Naive thymus-derived CD4-positive, alpha-beta T cell (primary cell): ENCODE measurements around the gene UBE2G1. TPM values are rescaled to one million over a fixed set of nuclear protein-coding genes. Genes with fewer than 3 reads are reported as not detected.

Source experiments
- ATAC-seq: fragments of 150-1000 bp; cut with Tn5 transposase; 2 replicates; pipeline ENCODE4 v1.10.0; 2021; ENCODE audit warnings: mild to moderate bottlenecking, moderate library complexity
- CTCF ChIA-PET: fragments of 350-600 bp; sonication (Branson Sonifier 250); formaldehyde crosslinking; loops from one replicate; lab custom pipeline; 2021; ENCODE audit warnings: antibody characterized with exemption; lab: Charles Lee
- POLR2A ChIA-PET: fragments of 350-600 bp; sonication (Branson Sonifier 250); formaldehyde crosslinking; loops from one replicate; lab custom pipeline; 2021; ENCODE audit warnings: antibody characterized with exemption, inconsistent platforms; lab: Charles Lee
- DNase-seq, 9 donors: peaks; one replicate each; pipeline versions ENCODE4 v3.0.0 to v3.0.0-alpha.2; 2020 to 2022; ENCODE audit warnings: mixed read lengths in 1 of 9
- H3K27ac ChIP-seq: one replicate; pipeline ENCODE4 v1.7.0; 2013; ENCODE audit warnings: mild to moderate bottlenecking, low read depth, low read length, moderate library complexity
- H3K27me3 ChIP-seq, 2 donors: one replicate each; pipeline ENCODE4 v1.7.0; 2013; ENCODE audit warnings: low read length in 2 of 2, mild to moderate bottlenecking in 2 of 2, moderate library complexity in 2 of 2; ENCODE audit not compliant: control insufficient read depth in 2 of 2, insufficient read depth in 2 of 2
- H3K36me3 ChIP-seq, 3 experiments: 1 replicate in 2 of 3; 2 replicates in 1 of 3; pipeline ENCODE4 v1.7.0; 2013; ENCODE audit warnings: low read length in 3 of 3, mild to moderate bottlenecking in 3 of 3, moderate library complexity in 1 of 3; ENCODE audit not compliant: insufficient read depth in 3 of 3, control insufficient read depth in 2 of 3
- H3K4me1 ChIP-seq, 2 donors: one replicate each; pipeline ENCODE4 v1.7.0; 2013; ENCODE audit warnings: low read length in 2 of 2, mild to moderate bottlenecking in 2 of 2, moderate library complexity in 1 of 2; ENCODE audit not compliant: control insufficient read depth in 2 of 2, insufficient read depth in 2 of 2
- H3K4me3 ChIP-seq: 2 replicates; pipeline ENCODE4 v1.7.0; 2013; ENCODE audit warnings: mild to moderate bottlenecking, low read length
- H3K9me3 ChIP-seq, 3 experiments: 1 replicate in 2 of 3; 2 replicates in 1 of 3; pipeline ENCODE4 v1.7.0; 2013; ENCODE audit warnings: low read length in 3 of 3; ENCODE audit not compliant: control insufficient read depth in 2 of 3
- H3K27ac Mint-ChIP-seq, 9 donors: one replicate each; pipeline ENCODE4 v1.8.0; 2020 to 2022; ENCODE audit warnings: mixed read lengths in 9 of 9, mild to moderate bottlenecking in 8 of 9, moderate library complexity in 5 of 9, inconsistent platforms in 2 of 9
- H3K27me3 Mint-ChIP-seq, 5 donors: one replicate each; pipeline ENCODE4 v1.8.0; 2021 to 2022; ENCODE audit warnings: mixed read lengths in 5 of 5, mild to moderate bottlenecking in 1 of 5
- H3K36me3 Mint-ChIP-seq, 5 donors: one replicate each; pipeline ENCODE4 v1.8.0; 2020 to 2022; ENCODE audit warnings: mixed read lengths in 5 of 5, mild to moderate bottlenecking in 3 of 5, inconsistent platforms in 1 of 5
- H3K4me1 Mint-ChIP-seq, 7 donors: one replicate each; pipeline ENCODE4 v1.8.0; 2020 to 2022; ENCODE audit warnings: mixed read lengths in 7 of 7, mild to moderate bottlenecking in 3 of 7, inconsistent platforms in 1 of 7
- H3K4me3 Mint-ChIP-seq, 10 donors: one replicate each; pipeline ENCODE4 v1.8.0; 2020 to 2022; ENCODE audit warnings: mild to moderate bottlenecking in 10 of 10, mixed read lengths in 10 of 10, moderate library complexity in 6 of 10, inconsistent platforms in 2 of 10
- H3K9me3 Mint-ChIP-seq, 11 donors: one replicate each; pipeline ENCODE4 v1.8.0; 2020 to 2022; ENCODE audit warnings: mixed read lengths in 11 of 11, mild to moderate bottlenecking in 4 of 11, inconsistent platforms in 1 of 11, moderate library complexity in 1 of 11
- intact Hi-C, 2 donors: fragments of 100-400 bp; cut with micrococcal nuclease; formaldehyde crosslinking; loops; one replicate each; pipeline ENCODE4 v1.15.1; 2023
- polyA plus RNA-seq, 2 donors: library from polyadenylated mRNA; unstranded; fragments of 300-500 nt; fragmentation: Illumina TruSeq; gene quantifications; one replicate each; pipeline ENCODE4 v1.2.3, GENCODE V29; 2021
- total RNA-seq, 6 experiments: library from RNA in 5 of 6; stranded (reverse) in 5 of 6; gene quantifications; 1 replicate in 5 of 6; 2 replicates in 1 of 6; pipeline ENCODE4 v1.2.3 and lab custom pipeline; 2021 to 2026

The UBE2G1 gene
- total and polyA plus RNA-seq, 7 experiments from 2014 or later: 50.1 to 68.9 (median 56.6) TPM

GRCh38 chr17:4394208-4395110 lies 28.0 kb upstream of the UBE2G1 start:
- H3K36me3 ChIP-seq: no peaks in the 10 kb centered on the region
- ATAC-seq (no peak), DNase-seq (no peak)
- no peaks in the 10 kb centered on the region for H3K9me3 ChIP-seq
- intact Hi-C loops: no loop called here
- Mint-ChIP-seq H3K4me1 (peaks cover 0 to 26% (median 5%) of the 10 kb centered on the region in 7 donors), H3K4me3 (no peak overlapping the region), H3K36me3 (peaks cover 0 to 2% (median 0%) of the 10 kb centered on the region in 5 donors), H3K27ac (peak overlapping the region in 2 of 9 donors; percentile 13 to 30), H3K9me3 (no peaks in the 10 kb centered on the region), H3K27me3 (no peaks in the 10 kb centered on the region)
- H3K4me3 ChIP-seq: no peak overlapping the region
- no peaks in the 10 kb centered on the region for H3K27me3 ChIP-seq
- POLR2A ChIA-PET: no interaction called here
- H3K4me1 ChIP-seq: no peaks in the 10 kb centered on the region
- CTCF ChIA-PET: no interaction called here
- no peak overlapping the region for H3K27ac ChIP-seq

DNA sequence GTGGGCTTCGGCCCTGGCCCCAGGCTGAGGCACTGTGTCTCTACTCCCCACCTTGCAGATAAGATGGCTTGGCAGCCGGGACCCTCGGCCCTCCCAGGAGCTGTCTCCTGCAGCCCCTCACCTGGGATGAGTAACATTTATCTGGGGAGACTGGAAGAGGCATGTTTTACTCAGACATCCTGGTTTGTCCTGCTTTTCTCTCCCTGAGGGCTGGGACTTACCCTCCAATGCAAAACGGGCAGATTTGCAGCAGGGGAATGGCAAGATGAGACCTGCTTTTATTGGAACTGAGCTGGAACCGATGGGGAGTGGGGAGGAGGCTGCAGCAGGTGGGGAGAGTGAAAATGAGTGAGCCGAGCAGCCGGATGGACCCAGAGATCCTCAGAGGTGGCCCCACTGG lies 27.3 kb upstream of the UBE2G1 start:
- Mint-ChIP-seq H3K27me3 (no peaks in the 10 kb centered on the region), H3K9me3 (no peaks in the 10 kb centered on the region), H3K36me3 (peaks cover 0 to 2% (median 0%) of the 10 kb centered on the region in 5 donors), H3K4me1 (peaks cover 0 to 26% (median 5%) of the 10 kb centered on the region in 7 donors), H3K27ac (peak overlapping the region in 1 of 9 donors; percentile 44), H3K4me3 (no peak overlapping the region)
- Histone ChIP-seq H3K36me3 (no peaks in the 10 kb centered on the region), H3K4me1 (no peaks in the 10 kb centered on the region), H3K27ac (no peak overlapping the region), H3K9me3 (no peaks in the 10 kb centered on the region), H3K27me3 (no peaks in the 10 kb centered on the region), H3K4me3 (no peak overlapping the region)
- DNase-seq (no peak), ATAC-seq (no peak)
- POLR2A ChIA-PET: no interaction called here
- intact Hi-C loops: no loop called here
- CTCF ChIA-PET: no interaction called here

DNA sequence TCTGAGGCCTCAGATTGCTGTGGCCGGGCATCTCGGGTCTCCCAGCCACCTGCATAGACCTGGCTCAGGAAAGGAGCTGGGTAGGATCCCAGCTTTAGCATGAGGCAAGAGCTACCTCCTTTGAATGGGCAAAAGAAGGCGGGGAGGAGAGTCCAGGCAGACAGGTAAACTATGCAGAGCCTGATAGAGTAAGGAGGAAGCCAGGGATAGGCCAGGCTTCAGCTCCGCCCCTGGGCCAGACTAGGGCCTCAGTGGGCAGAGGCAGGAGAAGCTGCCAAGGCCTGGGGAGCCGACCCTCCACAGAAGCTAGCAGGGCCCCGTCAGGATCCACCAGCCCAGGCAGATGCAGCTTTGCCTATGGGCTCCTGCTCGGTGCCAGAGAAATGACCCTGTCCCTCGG lies 22.6 kb upstream of the UBE2G1 start:
- H3K27ac Mint-ChIP-seq: no peak overlapping the region
- no peaks in the 10 kb centered on the region for H3K36me3 Mint-ChIP-seq
- ATAC-seq (no peak), DNase-seq (no peak)
- no peak overlapping the region for H3K27ac ChIP-seq
- H3K9me3 ChIP-seq: no peaks in the 10 kb centered on the region
- ChIA-PET CTCF (no interaction called here), POLR2A (no interaction called here)
- H3K36me3 ChIP-seq: no peaks in the 10 kb centered on the region
- H3K4me1 ChIP-seq: no peaks in the 10 kb centered on the region
- intact Hi-C loops: no loop called here
- no peak overlapping the region for H3K4me3 ChIP-seq
- H3K9me3 Mint-ChIP-seq: no peaks in the 10 kb centered on the region
- no peak overlapping the region for H3K4me3 Mint-ChIP-seq
- no peaks in the 10 kb centered on the region for H3K27me3 Mint-ChIP-seq
- H3K4me1 Mint-ChIP-seq: peaks cover 0 to 6% (median 0%) of the 10 kb centered on the region in 7 donors
- H3K27me3 ChIP-seq: no peaks in the 10 kb centered on the region

- no peaks in the 10 kb centered on the region for H3K9me3 Mint-ChIP-seq
- no peak overlapping the region for H3K4me3 Mint-ChIP-seq
- ChIA-PET POLR2A (no interaction called here), CTCF (no interaction called here)
- ATAC-seq: no peak
- H3K27me3 Mint-ChIP-seq: no peaks in the 10 kb centered on the region
- no peak overlapping the region for H3K4me3 ChIP-seq
- no peak overlapping the region for H3K27ac ChIP-seq
- intact Hi-C loops: no loop called here
- no peak for DNase-seq
- H3K4me1 ChIP-seq: no peaks in the 10 kb centered on the region
- H3K4me1 Mint-ChIP-seq: peaks cover 0 to 7% (median 4%) of the 10 kb centered on the region in 7 donors
- H3K27me3 ChIP-seq: no peaks in the 10 kb centered on the region
- no peaks in the 10 kb centered on the region for H3K36me3 Mint-ChIP-seq
- no peaks in the 10 kb centered on the region for H3K9me3 ChIP-seq
- peak overlapping the region in 1 of 9 donors; percentile 17 for H3K27ac Mint-ChIP-seq
- H3K36me3 ChIP-seq: no peaks in the 10 kb centered on the region
Observed at GRCh38 chr17:4387137-4387536, 20.7 kb upstream of the UBE2G1 start.

GRCh38 chr17:4386406-4386805 lies 19.9 kb upstream of the UBE2G1 start:
- Histone ChIP-seq H3K4me3 (no peak overlapping the region), H3K4me1 (peaks cover 0 to under 1% of the 10 kb centered on the region in 2 donors), H3K27me3 (no peaks in the 10 kb centered on the region), H3K36me3 (no peaks in the 10 kb centered on the region), H3K27ac (no peak overlapping the region), H3K9me3 (no peaks in the 10 kb centered on the region)
- Mint-ChIP-seq H3K27me3 (no peaks in the 10 kb centered on the region), H3K27ac (peak overlapping the region in 1 of 9 donors; percentile 41), H3K4me3 (no peak overlapping the region), H3K36me3 (no peaks in the 10 kb centered on the region), H3K9me3 (no peaks in the 10 kb centered on the region), H3K4me1 (peaks cover 0 to 7% (median 6%) of the 10 kb centered on the region in 7 donors)
- intact Hi-C loops: no loop called here
- ChIA-PET POLR2A (no interaction called here), CTCF (no interaction called here)
- ATAC-seq: no peak
- no peak for DNase-seq

DNA sequence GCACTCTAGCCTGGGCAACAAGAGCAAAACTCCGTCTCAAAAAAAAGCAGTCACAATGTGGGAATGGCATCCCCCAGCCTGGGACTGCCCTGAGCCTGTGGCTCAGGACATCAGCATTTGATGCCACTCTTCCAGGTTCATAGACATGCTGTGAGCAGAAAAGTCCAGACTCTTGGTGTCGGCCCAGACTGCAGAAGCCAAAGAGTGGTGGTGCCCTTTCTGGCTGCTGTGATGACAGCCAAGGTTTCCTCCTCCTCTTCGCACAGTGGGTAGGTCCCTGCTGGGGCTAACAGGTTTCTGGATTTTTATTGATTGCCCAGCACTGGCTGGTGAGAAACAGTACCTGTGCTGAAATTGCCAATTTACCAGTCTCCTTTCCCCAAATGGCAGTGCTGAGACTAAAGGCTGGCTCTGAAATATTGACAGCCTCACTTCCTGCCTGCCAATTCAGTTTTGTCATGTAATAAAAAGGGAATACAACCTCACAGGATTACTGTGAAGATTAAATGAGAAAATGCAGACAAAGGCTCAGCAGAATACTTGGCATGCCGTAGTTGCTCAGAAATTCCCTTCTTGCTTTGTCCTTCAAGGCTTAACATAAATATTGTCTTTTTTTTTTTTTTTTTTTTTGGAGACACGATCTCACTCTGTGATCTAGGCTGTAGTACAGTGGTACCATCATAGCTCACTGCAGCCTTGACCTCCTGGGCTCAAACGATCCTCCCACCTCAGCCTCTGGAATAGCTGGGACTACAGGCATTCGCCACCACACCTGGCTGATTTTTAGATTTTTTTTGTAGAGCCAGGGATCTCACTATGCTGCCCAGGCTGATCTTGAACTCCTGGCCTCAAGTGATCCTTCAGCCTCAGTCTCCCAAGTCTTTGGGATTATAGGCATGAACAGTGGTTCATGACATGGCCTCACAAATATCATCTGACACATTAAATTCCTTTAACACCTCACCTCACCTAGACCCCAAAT lies 15.5 kb upstream of the UBE2G1 start:
- Mint-ChIP-seq H3K4me1 (peaks cover 0 to 17% (median 11%) of the 10 kb centered on the region in 7 donors), H3K9me3 (no peaks in the 10 kb centered on the region), H3K4me3 (peak overlapping the region in 2 of 10 donors; percentile 40 to 69), H3K27ac (peak overlapping the region in 6 of 9 donors; percentile 3 to 93 (median 75)), H3K27me3 (no peaks in the 10 kb centered on the region), H3K36me3 (peaks cover 0 to 2% (median 0%) of the 10 kb centered on the region in 5 donors)
- H3K36me3 ChIP-seq: no peaks in the 10 kb centered on the region
- H3K9me3 ChIP-seq: no peaks in the 10 kb centered on the region
- H3K4me1 ChIP-seq: peaks cover 0 to 5% of the 10 kb centered on the region in 2 donors
- peak overlapping the region; percentile 8 for H3K27ac ChIP-seq
- intact Hi-C loops: no loop called here
- DNase-seq (peak in 3 of 9 donors; percentile 2 to 25 (median 20)), ATAC-seq (no peak)
- ChIA-PET POLR2A (no interaction called here), CTCF (no interaction called here)
- no peak overlapping the region for H3K4me3 ChIP-seq
- no peaks in the 10 kb centered on the region for H3K27me3 ChIP-seq
